DND-41 (cell line): ENCODE results near the gene ADTRP.

ENCODE experiments used
- ATAC-seq: fragments of 200-7000 bp; cut with Tn5 transposase; 3 replicates; pipeline ENCODE4 v1.9.1; 2021; ENCODE audit warnings: low read depth; ENCODE audit not compliant: insufficient read depth
- DNase-seq: peaks from one replicate; pipeline ENCODE4 v3.0.0-alpha.2; 2020
- H2AFZ ChIP-seq: 2 replicates; pipeline ENCODE4 v1.6.0; 2012; ENCODE audit warnings: low read depth, low read length
- H3K27ac ChIP-seq: 2 replicates; pipeline ENCODE4 v1.5.1; 2012; ENCODE audit warnings: low read length, inconsistent platforms
- H3K27me3 ChIP-seq: fragments of 200-600 bp; sonication (generic); 2 replicates; pipeline ENCODE4 v1.6.0; 2012; ENCODE audit warnings: low read length, mild to moderate bottlenecking, inconsistent platforms; ENCODE audit not compliant: insufficient read depth, poor library complexity
- H3K36me3 ChIP-seq: 2 replicates; pipeline ENCODE4 v1.5.1; 2012; ENCODE audit warnings: low read length, inconsistent platforms; ENCODE audit not compliant: insufficient read depth
- H3K4me1 ChIP-seq: 2 replicates; pipeline ENCODE4 v1.5.1; 2012; ENCODE audit warnings: mild to moderate bottlenecking, low read length; ENCODE audit not compliant: insufficient read depth
- H3K4me2 ChIP-seq: 2 replicates; pipeline ENCODE4 v1.6.0; 2012; ENCODE audit warnings: mild to moderate bottlenecking, moderate library complexity, low read length, inconsistent platforms; ENCODE audit not compliant: insufficient read depth
- H3K4me3 ChIP-seq, 2 experiments: fragments of 200-600 bp in 1 of 2; shearing (Covaris generic) in 1 of 2; 2 replicates each; pipeline ENCODE4 v1.5.1; 2012 to 2016; ENCODE audit warnings: inconsistent platforms in 2 of 2, low read length in 2 of 2, mild to moderate bottlenecking in 2 of 2, low read depth in 1 of 2, moderate library complexity in 1 of 2
- H3K79me2 ChIP-seq: 2 replicates; pipeline ENCODE4 v1.6.0; 2012; ENCODE audit warnings: low read length, inconsistent platforms; ENCODE audit not compliant: insufficient read depth
- H3K9ac ChIP-seq: 2 replicates; pipeline ENCODE4 v1.6.0; 2012; ENCODE audit warnings: low read depth, mild to moderate bottlenecking, inconsistent platforms, low read length, moderate library complexity
- H3K9me3 ChIP-seq: 2 replicates; pipeline ENCODE4 v1.5.1; 2012; ENCODE audit warnings: low read length, moderate library complexity, mild to moderate bottlenecking, inconsistent platforms; ENCODE audit not compliant: insufficient read depth, severe bottlenecking
- H4K20me1 ChIP-seq: 2 replicates; pipeline ENCODE4 v1.6.0; 2012; ENCODE audit warnings: low read length; ENCODE audit not compliant: insufficient read depth
- CTCF ChIP-seq: IDR thresholded peaks from 2 replicates; pipeline ENCODE4 v1.5.1; 2012; ENCODE audit warnings: borderline replicate concordance, low read length, moderate library complexity, mild to moderate bottlenecking; ENCODE audit not compliant: poor library complexity, severe bottlenecking; ENCODE audit errors: extremely low read depth
- EZH2 ChIP-seq: IDR thresholded peaks from 3 replicates; pipeline ENCODE4 v1.6.1; 2012; ENCODE audit warnings: borderline replicate concordance, low read depth, mild to moderate bottlenecking, moderate library complexity, low read length, inconsistent platforms; ENCODE audit not compliant: severe bottlenecking

Gene ADTRP

GRCh38 chr6:11774426-11774825 lies 4.2 kb downstream of the ADTRP start:
- Histone ChIP-seq H3K79me2 (no peaks in the 10 kb centered on the region), H3K27ac (no peak overlapping the region), H2AFZ (no peak overlapping the region), H4K20me1 (no peaks in the 10 kb centered on the region), H3K36me3 (no peaks in the 10 kb centered on the region), H3K9me3 (no peaks in the 10 kb centered on the region), H3K9ac (no peak overlapping the region), H3K4me1 (no peaks in the 10 kb centered on the region), H3K4me3 (no peak overlapping the region), H3K27me3 (no peaks in the 10 kb centered on the region), H3K4me2 (no peak overlapping the region)
- DNase-seq (no peak), ATAC-seq (no peak)
- TF ChIP-seq CTCF (no peak), EZH2 (no peak)

- TF ChIP-seq EZH2 = no peak
- TF ChIP-seq CTCF = no peak
- H3K4me2 ChIP-seq = no peak overlapping the region
- no peaks in the 10 kb centered on the region for H3K4me1 ChIP-seq
- H2AFZ ChIP-seq = no peak overlapping the region
- H3K27me3 ChIP-seq = no peaks in the 10 kb centered on the region
- no peaks in the 10 kb centered on the region for H3K36me3 ChIP-seq
- no peak for ATAC-seq
- no peaks in the 10 kb centered on the region for H4K20me1 ChIP-seq
- no peaks in the 10 kb centered on the region for H3K79me2 ChIP-seq
- H3K9ac ChIP-seq = no peak overlapping the region
- DNase-seq = no peak
- H3K4me3 ChIP-seq = no peak overlapping the region
- no peaks in the 10 kb centered on the region for H3K9me3 ChIP-seq
- no peak overlapping the region for H3K27ac ChIP-seq
Observed at GRCh38 chr6:11773581-11773980, 5.0 kb downstream of the ADTRP start.

DNA sequence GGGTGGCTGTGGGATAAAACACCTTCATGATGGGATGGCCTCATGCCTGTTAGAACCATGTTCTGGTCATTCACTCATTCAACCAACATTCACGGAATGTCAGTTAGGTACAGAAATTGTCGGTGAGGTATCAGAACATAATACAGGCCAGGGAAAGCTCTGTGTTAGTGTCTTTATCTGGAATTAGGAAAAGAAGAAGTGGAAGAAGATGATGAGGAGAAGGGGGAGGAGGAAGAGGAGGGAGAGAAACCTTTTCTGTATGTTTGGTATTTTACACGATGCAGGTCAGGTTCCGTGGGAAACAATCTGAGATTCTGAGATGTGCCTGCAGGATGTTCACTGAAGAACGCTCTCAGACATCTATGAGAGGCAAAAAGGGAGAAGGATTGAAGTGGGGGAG lies 5.6 kb downstream of the ADTRP start:
- no peak overlapping the region for H3K4me2 ChIP-seq
- no peaks in the 10 kb centered on the region for H3K9me3 ChIP-seq
- no peaks in the 10 kb centered on the region for H3K27me3 ChIP-seq
- H2AFZ ChIP-seq = no peak overlapping the region
- no peaks in the 10 kb centered on the region for H3K79me2 ChIP-seq
- DNase-seq = no peak
- no peak overlapping the region for H3K4me3 ChIP-seq
- no peaks in the 10 kb centered on the region for H3K4me1 ChIP-seq
- H4K20me1 ChIP-seq = no peaks in the 10 kb centered on the region
- H3K36me3 ChIP-seq = no peaks in the 10 kb centered on the region
- H3K27ac ChIP-seq = no peak overlapping the region
- ATAC-seq = no peak
- no peak overlapping the region for H3K9ac ChIP-seq
- TF ChIP-seq EZH2 = no peak
- TF ChIP-seq CTCF = no peak

DNA sequence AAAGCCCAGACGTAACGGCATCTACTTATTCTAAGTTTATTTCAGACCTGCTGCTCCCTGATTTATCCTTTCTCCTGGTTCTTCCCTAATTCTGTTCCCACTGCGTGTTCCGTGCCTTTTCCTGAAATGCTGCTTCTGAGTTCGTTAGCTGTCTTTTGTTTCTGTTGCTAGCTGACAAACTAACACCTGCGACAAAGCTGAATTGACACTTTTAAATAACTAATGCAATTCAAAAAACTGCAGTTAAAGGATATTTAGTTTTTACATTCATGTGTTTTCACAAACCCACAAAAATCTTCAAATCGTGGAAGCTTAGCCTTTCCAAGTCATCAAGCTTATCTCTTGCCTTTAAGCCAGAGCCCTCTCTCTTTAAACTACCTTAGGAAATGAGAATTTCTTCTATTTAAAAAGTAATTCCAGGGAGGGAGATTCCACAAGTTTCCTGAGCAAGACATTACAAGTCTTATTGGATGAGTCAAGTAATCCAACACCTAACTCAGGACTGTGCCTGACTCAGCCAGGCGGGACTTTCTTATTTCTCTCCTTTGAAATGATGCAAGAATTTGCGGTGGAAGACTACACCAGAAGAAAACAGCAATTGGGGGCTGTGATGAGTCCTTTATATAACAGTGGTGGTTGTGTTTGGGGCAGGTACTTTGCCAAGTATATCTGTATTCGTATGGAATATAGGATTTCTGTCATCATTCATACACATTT lies 6.3 kb downstream of the ADTRP start:
- no peak overlapping the region for H3K27ac ChIP-seq
- H3K9ac ChIP-seq = no peak overlapping the region
- no peaks in the 10 kb centered on the region for H3K27me3 ChIP-seq
- H3K4me1 ChIP-seq = no peaks in the 10 kb centered on the region
- H3K4me3 ChIP-seq = no peak overlapping the region
- H3K4me2 ChIP-seq = no peak overlapping the region
- H3K9me3 ChIP-seq = no peaks in the 10 kb centered on the region
- H3K79me2 ChIP-seq = no peaks in the 10 kb centered on the region
- DNase-seq (no peak), ATAC-seq (no peak)
- H4K20me1 ChIP-seq = no peaks in the 10 kb centered on the region
- H2AFZ ChIP-seq = no peak overlapping the region
- TF ChIP-seq EZH2 (no peak), CTCF (no peak)
- H3K36me3 ChIP-seq = no peaks in the 10 kb centered on the region
